Fibroblast of lung (primary cell): ENCODE data around the gene ANKRD44.

Source experiments
- EZH2 ChIP-seq: IDR thresholded peaks from 2 replicates; pipeline ENCODE4 v1.5.1; 2012; ENCODE audit warnings: low read length, control low read depth, mild to moderate bottlenecking; ENCODE audit errors: missing control alignments
- TF ChIP-seq, protein P1 (sequence below), 2 donors: IDR thresholded peaks in 1 of 2; conservative IDR thresholded peaks in 1 of 2; 1 replicate in 1 of 2; 2 replicates in 1 of 2; pipeline ENCODE4 v1.5.1; 2011 to 2012; ENCODE audit warnings: low read length in 2 of 2, control low read depth in 1 of 2, inconsistent platforms in 1 of 2, low read depth in 1 of 2, mild to moderate bottlenecking in 1 of 2

DNA sequence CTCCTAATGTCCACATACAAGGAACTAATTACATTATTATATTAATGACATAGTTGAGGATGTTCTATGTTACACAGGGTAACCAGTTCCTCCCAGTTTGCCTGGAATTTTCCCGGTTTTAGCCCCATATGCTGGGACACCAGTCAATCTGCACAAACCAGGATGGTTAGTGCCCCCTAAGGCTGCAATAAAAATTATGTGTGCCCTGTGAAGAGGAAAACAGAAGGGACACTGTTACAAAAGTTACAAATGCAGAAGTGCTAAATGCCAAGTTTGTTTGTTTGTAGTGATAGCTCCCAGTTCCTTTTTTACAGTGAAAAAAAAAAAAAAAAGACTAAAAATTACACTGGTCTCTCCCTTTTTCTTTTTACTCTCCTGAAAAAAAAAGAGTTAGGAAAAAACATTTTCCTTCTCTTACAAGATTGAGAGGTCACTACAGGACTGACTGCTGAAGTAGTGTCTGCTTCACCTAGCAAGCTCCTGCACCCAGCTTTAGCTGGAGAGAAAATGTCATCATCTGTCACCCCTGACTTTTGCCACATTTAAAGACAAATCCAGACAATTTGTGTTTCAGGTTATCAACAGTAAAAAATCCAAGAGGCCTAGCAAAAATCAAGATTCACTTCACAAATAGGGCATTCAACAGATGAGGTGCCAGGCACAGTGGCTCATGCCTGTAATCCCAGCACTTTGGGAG is 3.2 kb downstream of the ANKRD44 start:
- TF ChIP-seq, protein P1, sequence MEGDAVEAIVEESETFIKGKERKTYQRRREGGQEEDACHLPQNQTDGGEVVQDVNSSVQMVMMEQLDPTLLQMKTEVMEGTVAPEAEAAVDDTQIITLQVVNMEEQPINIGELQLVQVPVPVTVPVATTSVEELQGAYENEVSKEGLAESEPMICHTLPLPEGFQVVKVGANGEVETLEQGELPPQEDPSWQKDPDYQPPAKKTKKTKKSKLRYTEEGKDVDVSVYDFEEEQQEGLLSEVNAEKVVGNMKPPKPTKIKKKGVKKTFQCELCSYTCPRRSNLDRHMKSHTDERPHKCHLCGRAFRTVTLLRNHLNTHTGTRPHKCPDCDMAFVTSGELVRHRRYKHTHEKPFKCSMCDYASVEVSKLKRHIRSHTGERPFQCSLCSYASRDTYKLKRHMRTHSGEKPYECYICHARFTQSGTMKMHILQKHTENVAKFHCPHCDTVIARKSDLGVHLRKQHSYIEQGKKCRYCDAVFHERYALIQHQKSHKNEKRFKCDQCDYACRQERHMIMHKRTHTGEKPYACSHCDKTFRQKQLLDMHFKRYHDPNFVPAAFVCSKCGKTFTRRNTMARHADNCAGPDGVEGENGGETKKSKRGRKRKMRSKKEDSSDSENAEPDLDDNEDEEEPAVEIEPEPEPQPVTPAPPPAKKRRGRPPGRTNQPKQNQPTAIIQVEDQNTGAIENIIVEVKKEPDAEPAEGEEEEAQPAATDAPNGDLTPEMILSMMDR (conservative IDR thresholded peaks at IDR 0.05 in 1 of 2, IDR thresholded peaks at IDR 0.05 in 1 of 2; ENCODE audit: low read depth in 1 of 2, low read length in 2 of 2): peak in 1 of 2 donors; percentile 7
- no peak for TF ChIP-seq EZH2
